ENCODE results near the gene RETREG1. TPM values are rescaled to one million over a fixed set of nuclear protein-coding genes. Genes with fewer than 3 reads are reported as not detected.

RETREG1 gene
- total RNA-seq, 1 experiment from 2014 or later = 3.4 TPM

DNA sequence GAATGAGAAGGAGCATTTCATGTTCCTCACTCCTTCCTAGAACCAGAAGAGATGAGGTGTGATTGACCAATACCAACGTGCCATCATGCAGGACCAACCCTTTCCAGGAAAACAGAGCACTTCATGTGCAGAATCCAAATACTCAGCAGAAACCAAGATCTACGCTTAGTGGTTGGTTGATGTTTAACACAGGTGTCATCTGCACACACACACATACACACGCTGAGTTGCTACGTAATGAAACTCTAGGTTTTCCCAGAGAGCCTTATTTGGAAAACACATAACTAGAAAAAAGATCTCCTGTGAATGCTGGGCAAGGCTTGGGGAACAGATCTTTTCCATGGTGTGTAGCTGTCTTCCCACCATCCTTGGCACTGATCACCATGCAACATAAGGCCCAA lies 130.1 kb downstream of the RETREG1 start:
- no peak overlapping the region for H2BK15ac ChIP-seq (ENCODE audit: low read depth, low read length)
- H3K79me2 ChIP-seq (ENCODE audit: insufficient read depth, low read length) = no peaks in the 10 kb centered on the region
- WGBS (ENCODE audit: extremely low coverage, insufficient read length, low lambda C conversion rate) = no CpG with 5 or more reads among the region's 4 CpGs
- no peaks in the 10 kb centered on the region for H3K4me1 Mint-ChIP-seq
- peaks cover 2% of the 10 kb centered on the region for H3K27me3 Mint-ChIP-seq (ENCODE audit: low read depth)
- no peaks in the 10 kb centered on the region for H4K20me1 ChIP-seq (ENCODE audit: control insufficient read depth, insufficient read depth, insufficient read length)
- no peak overlapping the region for H2BK120ac ChIP-seq (ENCODE audit: low read depth, low read length, poor library complexity, severe bottlenecking)
- no peak overlapping the region for H2BK5ac ChIP-seq (ENCODE audit: insufficient read length, low read length)
- H2BK12ac ChIP-seq (ENCODE audit: insufficient read length, low read depth, low read length) = no peak overlapping the region
- H3K36me3 Mint-ChIP-seq (ENCODE audit: insufficient read depth in 1 of 3, low read depth in 3 of 3) = no peaks in the 10 kb centered on the region
- no peak overlapping the region for H4K5ac ChIP-seq (ENCODE audit: insufficient read length, low read depth, low read length)
- no peaks in the 10 kb centered on the region for H3K4me1 ChIP-seq (ENCODE audit: insufficient read depth, low read length)
- H3K23me2 ChIP-seq (ENCODE audit: insufficient read length, low read depth, low read length, poor library complexity, severe bottlenecking) = no peaks in the 10 kb centered on the region
- H3K9me3 ChIP-seq (ENCODE audit: control insufficient read depth, low read depth, low read length) = no peaks in the 10 kb centered on the region
- H3K18ac ChIP-seq (ENCODE audit: insufficient read length, low read depth, low read length) = no peak overlapping the region
- no peaks in the 10 kb centered on the region for H3K79me1 ChIP-seq (ENCODE audit: insufficient read depth, low read depth, low read length, poor library complexity, severe bottlenecking)
- H3K4ac ChIP-seq (ENCODE audit: low read depth, low read length) = no peak overlapping the region
- H3K27me3 ChIP-seq (ENCODE audit: insufficient read depth, low read length) = no peaks in the 10 kb centered on the region
- H4K8ac ChIP-seq (replicated peaks; ENCODE audit: insufficient read length, low read depth, low read length) = no peak overlapping the region
- TF ChIP-seq, protein P1, sequence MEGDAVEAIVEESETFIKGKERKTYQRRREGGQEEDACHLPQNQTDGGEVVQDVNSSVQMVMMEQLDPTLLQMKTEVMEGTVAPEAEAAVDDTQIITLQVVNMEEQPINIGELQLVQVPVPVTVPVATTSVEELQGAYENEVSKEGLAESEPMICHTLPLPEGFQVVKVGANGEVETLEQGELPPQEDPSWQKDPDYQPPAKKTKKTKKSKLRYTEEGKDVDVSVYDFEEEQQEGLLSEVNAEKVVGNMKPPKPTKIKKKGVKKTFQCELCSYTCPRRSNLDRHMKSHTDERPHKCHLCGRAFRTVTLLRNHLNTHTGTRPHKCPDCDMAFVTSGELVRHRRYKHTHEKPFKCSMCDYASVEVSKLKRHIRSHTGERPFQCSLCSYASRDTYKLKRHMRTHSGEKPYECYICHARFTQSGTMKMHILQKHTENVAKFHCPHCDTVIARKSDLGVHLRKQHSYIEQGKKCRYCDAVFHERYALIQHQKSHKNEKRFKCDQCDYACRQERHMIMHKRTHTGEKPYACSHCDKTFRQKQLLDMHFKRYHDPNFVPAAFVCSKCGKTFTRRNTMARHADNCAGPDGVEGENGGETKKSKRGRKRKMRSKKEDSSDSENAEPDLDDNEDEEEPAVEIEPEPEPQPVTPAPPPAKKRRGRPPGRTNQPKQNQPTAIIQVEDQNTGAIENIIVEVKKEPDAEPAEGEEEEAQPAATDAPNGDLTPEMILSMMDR (conservative IDR thresholded peaks at IDR 0.05) = no peak
- no peak overlapping the region for H4K91ac ChIP-seq (ENCODE audit: insufficient read length, low read depth, low read length)
- no peak overlapping the region for H3T11ph ChIP-seq (ENCODE audit: low read length)
- H3K14ac ChIP-seq (ENCODE audit: insufficient read depth, low read length) = no peak overlapping the region
- no peak overlapping the region for H2AK5ac ChIP-seq (ENCODE audit: insufficient read length, low read length)
- H3K56ac ChIP-seq (ENCODE audit: insufficient read length, low read depth, low read length) = no peak overlapping the region
- no peak overlapping the region for H3K27ac ChIP-seq (ENCODE audit: insufficient read length, low read depth, low read length)
- H3K4me3 Mint-ChIP-seq = no peak overlapping the region
- no peak overlapping the region for H3K27ac Mint-ChIP-seq
- H3K9ac ChIP-seq (ENCODE audit: extremely low read depth, insufficient read length, low read length) = no peak overlapping the region
- H2BK20ac ChIP-seq (ENCODE audit: low read depth, low read length, poor library complexity, severe bottlenecking) = no peak overlapping the region
- no peak overlapping the region for H2AFZ ChIP-seq (ENCODE audit: low read length)
- H3K4me2 ChIP-seq (ENCODE audit: insufficient read depth, insufficient read length, low read length) = no peak overlapping the region
- no peak overlapping the region for H3K23ac ChIP-seq (ENCODE audit: insufficient read length, low read depth, low read length)
- H3K9me3 Mint-ChIP-seq = no peaks in the 10 kb centered on the region
- no peak for DNase-seq
